KOPT-K1 (cell line): ENCODE data around the gene PEA15.

Experiments
- H3K27ac ChIP-seq: fragments of 200-600 bp; sonication (generic); 2 replicates; pipeline ENCODE4 v1.5.1; 2016; ENCODE audit warnings: antibody characterized with exemption, mild to moderate bottlenecking, low read depth, low read length; ENCODE audit not compliant: poor library complexity, severe bottlenecking
- H3K36me3 ChIP-seq: fragments of 200-600 bp; sonication (generic); 2 replicates; pipeline ENCODE4 v1.5.1; 2017; ENCODE audit warnings: antibody characterized with exemption, mild to moderate bottlenecking, low read length, moderate library complexity; ENCODE audit not compliant: insufficient read depth
- H3K9me3 ChIP-seq: fragments of 200-600 bp; sonication (generic); 2 replicates; pipeline ENCODE4 v1.5.1; 2017; ENCODE audit warnings: antibody characterized with exemption, low read length, mild to moderate bottlenecking; ENCODE audit not compliant: insufficient read depth, poor library complexity, severe bottlenecking

The PEA15 gene

GRCh38 chr1:160227561-160227960 lies 22.4 kb downstream of the PEA15 start:
- H3K27ac ChIP-seq, result no peak overlapping the region
- peaks cover 99% of the 10 kb centered on the region for H3K36me3 ChIP-seq
- no peaks in the 10 kb centered on the region for H3K9me3 ChIP-seq

- Histone ChIP-seq H3K27ac (no peak overlapping the region), H3K9me3 (no peaks in the 10 kb centered on the region), H3K36me3 (peaks cover 99% of the 10 kb centered on the region)
Measured at GRCh38 chr1:160228431-160228830, 23.2 kb downstream of the PEA15 start.

- H3K27ac ChIP-seq, result no peak overlapping the region
- peaks cover 99% of the 10 kb centered on the region for H3K36me3 ChIP-seq
- no peaks in the 10 kb centered on the region for H3K9me3 ChIP-seq
Measured at GRCh38 chr1:160232911-160233310, 27.7 kb downstream of the PEA15 start.

GRCh38 chr1:160236806-160237205 lies 31.6 kb downstream of the PEA15 start:
- H3K9me3 ChIP-seq, result no peaks in the 10 kb centered on the region
- no peak overlapping the region for H3K27ac ChIP-seq
- peaks cover 99% of the 10 kb centered on the region for H3K36me3 ChIP-seq

GRCh38 chr1:160237558-160237957 lies 32.4 kb downstream of the PEA15 start:
- Histone ChIP-seq H3K9me3 (no peaks in the 10 kb centered on the region), H3K27ac (no peak overlapping the region), H3K36me3 (peaks cover 99% of the 10 kb centered on the region)

- Histone ChIP-seq H3K27ac (no peak overlapping the region), H3K36me3 (peaks cover 99% of the 10 kb centered on the region), H3K9me3 (no peaks in the 10 kb centered on the region)
Measured at GRCh38 chr1:160238408-160238807, 33.2 kb downstream of the PEA15 start.

GRCh38 chr1:160239582-160240299 lies 34.6 kb downstream of the PEA15 start:
- H3K36me3 ChIP-seq, result peaks cover 95% of the 10 kb centered on the region
- no peaks in the 10 kb centered on the region for H3K9me3 ChIP-seq
- no peak overlapping the region for H3K27ac ChIP-seq

- H3K27ac ChIP-seq, result no peak overlapping the region
- peaks cover 69% of the 10 kb centered on the region for H3K36me3 ChIP-seq
- H3K9me3 ChIP-seq, result no peaks in the 10 kb centered on the region
Measured at GRCh38 chr1:160243767-160244166, 38.6 kb downstream of the PEA15 start.

- H3K27ac ChIP-seq, result no peak overlapping the region
- no peaks in the 10 kb centered on the region for H3K9me3 ChIP-seq
- peaks cover 65% of the 10 kb centered on the region for H3K36me3 ChIP-seq
Measured at GRCh38 chr1:160244209-160244608, 39.0 kb downstream of the PEA15 start.

GRCh38 chr1:160245434-160245833 lies 40.2 kb downstream of the PEA15 start:
- H3K36me3 ChIP-seq, result peaks cover 64% of the 10 kb centered on the region
- H3K9me3 ChIP-seq, result no peaks in the 10 kb centered on the region
- no peak overlapping the region for H3K27ac ChIP-seq

GRCh38 chr1:160247053-160247452 lies 41.9 kb downstream of the PEA15 start:
- no peaks in the 10 kb centered on the region for H3K9me3 ChIP-seq
- H3K36me3 ChIP-seq, result peaks cover 63% of the 10 kb centered on the region
- no peak overlapping the region for H3K27ac ChIP-seq

- Histone ChIP-seq H3K9me3 (no peaks in the 10 kb centered on the region), H3K27ac (no peak overlapping the region), H3K36me3 (peaks cover 66% of the 10 kb centered on the region)
Measured at GRCh38 chr1:160251011-160251410, 45.8 kb downstream of the PEA15 start.

GRCh38 chr1:160251687-160252526 lies 46.7 kb downstream of the PEA15 start:
- Histone ChIP-seq H3K27ac (no peak overlapping the region), H3K9me3 (no peaks in the 10 kb centered on the region), H3K36me3 (peaks cover 68% of the 10 kb centered on the region)

- Histone ChIP-seq H3K36me3 (peaks cover 66% of the 10 kb centered on the region), H3K9me3 (no peaks in the 10 kb centered on the region), H3K27ac (no peak overlapping the region)
Measured at GRCh38 chr1:160255781-160256300, 50.7 kb downstream of the PEA15 start.

- Histone ChIP-seq H3K36me3 (peaks cover 59% of the 10 kb centered on the region), H3K9me3 (no peaks in the 10 kb centered on the region), H3K27ac (no peak overlapping the region)
Measured at GRCh38 chr1:160256396-160257046, 51.3 kb downstream of the PEA15 start.
